ELF-1 (cell line): ENCODE data around the gene TMEM154.
A peak's percentile ranks its signal among the peaks of the same experiment; 100 is the strongest.

Source experiments
- DNase-seq: peaks from one replicate; pipeline ENCODE4 v3.0.0-alpha.2; 2016; ENCODE audit warnings: low read depth, low spot score

The TMEM154 gene

GRCh38 chr4:152696764-152697261 lies 17.0 kb upstream of the TMEM154 start:
- no peak for DNase-seq

- DNase-seq, result no peak
These were observed 14.1 kb upstream of the TMEM154 start for GRCh38 chr4:152693871-152694270.

GRCh38 chr4:152691761-152692160 lies 12.0 kb upstream of the TMEM154 start:
- no peak for DNase-seq

- DNase-seq, result no peak
These were observed 11.2 kb upstream of the TMEM154 start for GRCh38 chr4:152690706-152691651.

- no peak for DNase-seq
These were observed 10.1 kb upstream of the TMEM154 start for GRCh38 chr4:152689615-152690501.

- peak; percentile 66 for DNase-seq
These were observed 8.3 kb upstream of the TMEM154 start for GRCh38 chr4:152687974-152688599.

- no peak for DNase-seq
These were observed 6.7 kb upstream of the TMEM154 start for GRCh38 chr4:152686452-152687013.

GRCh38 chr4:152684587-152684986 lies 4.8 kb upstream of the TMEM154 start:
- no peak for DNase-seq

GRCh38 chr4:152684007-152684406 lies 4.2 kb upstream of the TMEM154 start:
- DNase-seq, result no peak

GRCh38 chr4:152682143-152682941 lies 2.5 kb upstream of the TMEM154 start:
- no peak for DNase-seq

- no peak for DNase-seq
These were observed 1.3 kb upstream of the TMEM154 start for GRCh38 chr4:152680988-152681603.

GRCh38 chr4:152678841-152679240 lies 956 bp downstream of the TMEM154 start:
- DNase-seq, result peak; percentile 74

- DNase-seq, result no peak
These were observed 2.7 kb downstream of the TMEM154 start for GRCh38 chr4:152677117-152677516.

GRCh38 chr4:152676052-152676854 lies 3.5 kb downstream of the TMEM154 start:
- no peak for DNase-seq

GRCh38 chr4:152674359-152674758 lies 5.4 kb downstream of the TMEM154 start:
- DNase-seq, result no peak

GRCh38 chr4:152673489-152673888 lies 6.3 kb downstream of the TMEM154 start:
- no peak for DNase-seq

- no peak for DNase-seq
These were observed 7.3 kb downstream of the TMEM154 start for GRCh38 chr4:152672206-152673092.

- DNase-seq, result no peak
These were observed 11.3 kb downstream of the TMEM154 start for GRCh38 chr4:152668338-152668964.
